ENCODE results near the gene ZNF423. TPM values are rescaled to one million over a fixed set of nuclear protein-coding genes. Genes with fewer than 3 reads are reported as not detected.

Gene ZNF423
- 10 to 100 TPM; 24.8 to 33.2 (median 25.8) TPM for polyA plus RNA-seq (ENCODE audit: insufficient read length in 3 of 3)
- long read RNA-seq, donor 1, partial matches to known transcripts, result 10 of 10 reads
- long read RNA-seq, donor 1, other reads (novel, unspliced or antisense), result 0 of 10 reads
- long read RNA-seq, donor 2, partial matches to known transcripts, result 14 of 14 reads
- long read RNA-seq, donor 2, other reads (novel, unspliced or antisense), result 0 of 14 reads
- long read RNA-seq, donor 3, full-length matches to known transcripts, result 2 of 30 reads
- long read RNA-seq, donor 3, partial matches to known transcripts, result 28 of 30 reads
- long read RNA-seq, donor 3, other reads (novel, unspliced or antisense), result 0 of 30 reads
- long read RNA-seq, donor 4, full-length matches to known transcripts, result 2 of 14 reads
- long read RNA-seq, donor 4, partial matches to known transcripts, result 12 of 14 reads
- long read RNA-seq, donor 4, other reads (novel, unspliced or antisense), result 0 of 14 reads
- long read RNA-seq, donor 5, result 0 reads
- long read RNA-seq, donor 6, partial matches to known transcripts, result 27 of 27 reads
- long read RNA-seq, donor 6, other reads (novel, unspliced or antisense), result 0 of 27 reads
- long read RNA-seq, donor 7, partial matches to known transcripts, result 18 of 18 reads
- long read RNA-seq, donor 7, other reads (novel, unspliced or antisense), result 0 of 18 reads
- long read RNA-seq, donor 8, result 0 reads
- long read RNA-seq, donor 9, full-length matches to known transcripts, result 1 of 18 reads
- long read RNA-seq, donor 9, partial matches to known transcripts, result 17 of 18 reads
- long read RNA-seq, donor 9, other reads (novel, unspliced or antisense), result 0 of 18 reads
- long read RNA-seq, donor 10, full-length matches to known transcripts, result 1 of 11 reads
- long read RNA-seq, donor 10, partial matches to known transcripts, result 10 of 11 reads
- long read RNA-seq, donor 10, other reads (novel, unspliced or antisense), result 0 of 11 reads
- long read RNA-seq, donor 11, full-length matches to known transcripts, result 1 of 13 reads
- long read RNA-seq, donor 11, partial matches to known transcripts, result 12 of 13 reads
- long read RNA-seq, donor 11, other reads (novel, unspliced or antisense), result 0 of 13 reads
- long read RNA-seq, donor 12, full-length matches to known transcripts, result 1 of 12 reads
- long read RNA-seq, donor 12, partial matches to known transcripts, result 11 of 12 reads
- long read RNA-seq, donor 12, other reads (novel, unspliced or antisense), result 0 of 12 reads
- long read RNA-seq, donor 13, result 0 reads
- long read RNA-seq, donor 14, partial matches to known transcripts, result 5 of 5 reads
- long read RNA-seq, donor 14, other reads (novel, unspliced or antisense), result 0 of 5 reads
- long read RNA-seq, donor 15, partial matches to known transcripts, result 10 of 10 reads
- long read RNA-seq, donor 15, other reads (novel, unspliced or antisense), result 0 of 10 reads
- long read RNA-seq, donor 16, full-length matches to known transcripts, result 8 of 76 reads
- long read RNA-seq, donor 16, partial matches to known transcripts, result 68 of 76 reads
- long read RNA-seq, donor 16, other reads (novel, unspliced or antisense), result 0 of 76 reads

GRCh38 chr16:49855822-49856671 lies at the start of gene ZNF423:
Gene ZNF423 (minus strand): TSS chr16:49856112. CDS start chr16:49855774, 338 bp downstream.
- DNase-seq (ENCODE audit: extremely low read depth in 1 of 11, low read depth in 9 of 11, low spot score in 4 of 11), result peak in 2 of 11 donors; percentile 49 to 64

GRCh38 chr16:49904348-49905062 lies 48.6 kb upstream of the ZNF423 start:
- no peak for DNase-seq (ENCODE audit: extremely low read depth in 1 of 11, low read depth in 9 of 11, low spot score in 4 of 11)

- no peak for DNase-seq (ENCODE audit: extremely low read depth in 1 of 11, low read depth in 9 of 11, low spot score in 4 of 11)
These were observed 47.0 kb upstream of the ZNF423 start for GRCh38 chr16:49902908-49903307.

- DNase-seq (ENCODE audit: extremely low read depth in 1 of 11, low read depth in 9 of 11, low spot score in 4 of 11), result no peak
These were observed 45.8 kb upstream of the ZNF423 start for GRCh38 chr16:49901711-49902110.

GRCh38 chr16:49900875-49901274 lies 45.0 kb upstream of the ZNF423 start:
- DNase-seq (ENCODE audit: extremely low read depth in 1 of 11, low read depth in 9 of 11, low spot score in 4 of 11), result no peak

GRCh38 chr16:49899991-49900695 lies 44.2 kb upstream of the ZNF423 start:
- no peak for DNase-seq (ENCODE audit: extremely low read depth in 1 of 11, low read depth in 9 of 11, low spot score in 4 of 11)

GRCh38 chr16:49896447-49896964 lies 40.6 kb upstream of the ZNF423 start:
- DNase-seq (ENCODE audit: extremely low read depth in 1 of 11, low read depth in 9 of 11, low spot score in 4 of 11), result no peak

- no peak for DNase-seq (ENCODE audit: extremely low read depth in 1 of 11, low read depth in 9 of 11, low spot score in 4 of 11)
These were observed 35.0 kb upstream of the ZNF423 start for GRCh38 chr16:49890876-49891275.

GRCh38 chr16:49889725-49890397 lies 33.9 kb upstream of the ZNF423 start:
- DNase-seq (ENCODE audit: extremely low read depth in 1 of 11, low read depth in 9 of 11, low spot score in 4 of 11), result no peak

- no peak for DNase-seq (ENCODE audit: extremely low read depth in 1 of 11, low read depth in 9 of 11, low spot score in 4 of 11)
These were observed 30.7 kb upstream of the ZNF423 start for GRCh38 chr16:49886554-49887094.

GRCh38 chr16:49884033-49885015 lies 28.4 kb upstream of the ZNF423 start:
- no peak for DNase-seq (ENCODE audit: extremely low read depth in 1 of 11, low read depth in 9 of 11, low spot score in 4 of 11)

- no peak for DNase-seq (ENCODE audit: extremely low read depth in 1 of 11, low read depth in 9 of 11, low spot score in 4 of 11)
These were observed 27.4 kb upstream of the ZNF423 start for GRCh38 chr16:49883076-49884014.

GRCh38 chr16:49881890-49882289 lies 26.0 kb upstream of the ZNF423 start:
- no peak for DNase-seq (ENCODE audit: extremely low read depth in 1 of 11, low read depth in 9 of 11, low spot score in 4 of 11)
